Type B pancreatic cell (in vitro differentiated cells): Measurements from ENCODE around the gene GATD1. TPM values are rescaled to one million over a fixed set of nuclear protein-coding genes. Genes with fewer than 3 reads are reported as not detected.

ENCODE experiments used
- DNase-seq: peaks from one replicate; pipeline ENCODE4 v3.0.0; 2021; ENCODE audit warnings: mixed read lengths; ENCODE audit not compliant: unreplicated experiment; ENCODE audit errors: extremely low spot score
- H3K27ac Mint-ChIP-seq: 2 replicates; pipeline ENCODE4 v1.8.0; 2021; ENCODE audit warnings: mild to moderate bottlenecking, mixed read lengths
- H3K27me3 Mint-ChIP-seq: 2 replicates; pipeline ENCODE4 v1.8.0; 2021; ENCODE audit warnings: mixed read lengths
- H3K36me3 Mint-ChIP-seq: 2 replicates; pipeline ENCODE4 v1.8.0; 2021; ENCODE audit warnings: mixed read lengths
- H3K4me1 Mint-ChIP-seq: one replicate; pipeline ENCODE4 v1.8.0; 2021; ENCODE audit warnings: mixed read lengths; ENCODE audit not compliant: unreplicated experiment
- H3K4me3 Mint-ChIP-seq: 2 replicates; pipeline ENCODE4 v1.8.0; 2021; ENCODE audit warnings: mild to moderate bottlenecking, mixed read lengths
- H3K9me3 Mint-ChIP-seq: 2 replicates; pipeline ENCODE4 v1.8.0; 2021; ENCODE audit warnings: mixed read lengths
- CTCF ChIP-seq: fragments of 200-600 bp; sonication (generic); conservative IDR thresholded peaks from 2 replicates; pipeline ENCODE4 v1.5.0; 2021; ENCODE audit warnings: antibody characterized with exemption, mild to moderate bottlenecking
- total RNA-seq: library from RNA; stranded (reverse); gene quantifications from 2 replicates; pipeline ENCODE4 v1.2.1, GENCODE V29; 2021; ENCODE audit warnings: low replicate concordance

The GATD1 gene
- total RNA-seq, 1 donor from 2014 or later: 80.1 TPM

GRCh38 chr11:802693-803466 lies 25.6 kb upstream of the GATD1 start:
- H3K4me3 Mint-ChIP-seq: peak overlapping the region; percentile 52

GRCh38 chr11:802018-802617 lies 24.8 kb upstream of the GATD1 start:
- H3K27ac Mint-ChIP-seq: no peak overlapping the region
- H3K9me3 Mint-ChIP-seq: no peaks in the 10 kb centered on the region
- no peak for TF ChIP-seq CTCF
- H3K27me3 Mint-ChIP-seq: no peaks in the 10 kb centered on the region
- H3K36me3 Mint-ChIP-seq: no peaks in the 10 kb centered on the region
- H3K4me3 Mint-ChIP-seq: no peak overlapping the region
- no peak for DNase-seq
- no peaks in the 10 kb centered on the region for H3K4me1 Mint-ChIP-seq

More at GRCh38 chr11:802693-803466, 25.6 kb upstream of the GATD1 start:
- Mint-ChIP-seq H3K4me1 (no peaks in the 10 kb centered on the region), H3K9me3 (no peaks in the 10 kb centered on the region), H3K27ac (no peak overlapping the region), H3K36me3 (no peaks in the 10 kb centered on the region), H3K27me3 (no peaks in the 10 kb centered on the region)
- TF ChIP-seq CTCF: no peak
- DNase-seq: no peak

- Mint-ChIP-seq H3K27me3 (no peaks in the 10 kb centered on the region), H3K27ac (no peak overlapping the region), H3K9me3 (no peaks in the 10 kb centered on the region), H3K4me3 (peak overlapping the region; percentile 20), H3K4me1 (peaks cover 3% of the 10 kb centered on the region), H3K36me3 (no peaks in the 10 kb centered on the region)
- no peak for DNase-seq
- TF ChIP-seq CTCF: no peak
Observed at GRCh38 chr11:801097-801780, 24.0 kb upstream of the GATD1 start.

GRCh38 chr11:800473-800872 lies 23.2 kb upstream of the GATD1 start:
- Mint-ChIP-seq H3K9me3 (no peaks in the 10 kb centered on the region), H3K4me1 (peaks cover 8% of the 10 kb centered on the region), H3K36me3 (no peaks in the 10 kb centered on the region), H3K4me3 (no peak overlapping the region), H3K27ac (no peak overlapping the region), H3K27me3 (no peaks in the 10 kb centered on the region)
- DNase-seq: no peak
- no peak for TF ChIP-seq CTCF

- no peak overlapping the region for H3K27ac Mint-ChIP-seq
- peak overlapping the region; percentile 31 for H3K4me3 Mint-ChIP-seq
- H3K36me3 Mint-ChIP-seq: no peaks in the 10 kb centered on the region
- no peaks in the 10 kb centered on the region for H3K9me3 Mint-ChIP-seq
- no peak for TF ChIP-seq CTCF
- H3K4me1 Mint-ChIP-seq: peaks cover 8% of the 10 kb centered on the region
- DNase-seq: no peak
- no peaks in the 10 kb centered on the region for H3K27me3 Mint-ChIP-seq
Observed at GRCh38 chr11:799641-800316, 22.5 kb upstream of the GATD1 start.
